Measurements from ENCODE around the gene ATP5MG.
"Not testable (repeated sequence)": the region's sequence is repeated elsewhere in the genome, so short reads cannot be mapped to it uniquely, and the experiment has no call there.

The ATP5MG gene

GRCh38 chr11:118406599-118407166 lies 5.3 kb downstream of the ATP5MG start:
- no peak for DNase-seq (ENCODE audit: low read depth in 2 of 2)

- DNase-seq (ENCODE audit: low read depth in 2 of 2), result no peak
Measured at GRCh38 chr11:118410055-118410745, 8.8 kb downstream of the ATP5MG start.

GRCh38 chr11:118411530-118411929 lies 10.1 kb downstream of the ATP5MG start:
- DNase-seq (ENCODE audit: low read depth in 2 of 2), result no peak

GRCh38 chr11:118412921-118413320 lies 11.5 kb downstream of the ATP5MG start:
- no peak for DNase-seq (ENCODE audit: low read depth in 2 of 2)

- DNase-seq (ENCODE audit: low read depth in 2 of 2), result no peak
Measured at GRCh38 chr11:118415062-118415738, 13.8 kb downstream of the ATP5MG start.

- peak; percentile 73 to 77 for DNase-seq (ENCODE audit: low read depth in 2 of 2)
Measured at GRCh38 chr11:118415739-118416068, 14.3 kb downstream of the ATP5MG start.

GRCh38 chr11:118416900-118417299 lies 15.5 kb downstream of the ATP5MG start:
- not testable (repeated sequence) for DNase-seq (ENCODE audit: low read depth in 2 of 2)

- DNase-seq (ENCODE audit: low read depth in 2 of 2), result no peak
Measured at GRCh38 chr11:118417801-118418200, 16.4 kb downstream of the ATP5MG start.

GRCh38 chr11:118418766-118419165 lies 17.4 kb downstream of the ATP5MG start:
- no peak for DNase-seq (ENCODE audit: low read depth in 2 of 2)

GRCh38 chr11:118427707-118428106 lies 26.3 kb downstream of the ATP5MG start:
- DNase-seq (ENCODE audit: low read depth in 2 of 2), result no peak

- DNase-seq (ENCODE audit: low read depth in 2 of 2), result no peak
Measured at GRCh38 chr11:118430956-118431355, 29.6 kb downstream of the ATP5MG start.

- DNase-seq (ENCODE audit: low read depth in 2 of 2), result no peak
Measured at GRCh38 chr11:118434123-118434552, 32.7 kb downstream of the ATP5MG start.

- no peak for DNase-seq (ENCODE audit: low read depth in 2 of 2)
Measured at GRCh38 chr11:118434553-118435289, 33.3 kb downstream of the ATP5MG start.

- no peak for DNase-seq (ENCODE audit: low read depth in 2 of 2)
Measured at GRCh38 chr11:118435290-118435892, 34.0 kb downstream of the ATP5MG start.

GRCh38 chr11:118435893-118436624 lies 34.7 kb downstream of the ATP5MG start, which contains the start of gene KMT2A:
Gene KMT2A, plus strand, starts transcription at chr11:118436492. Its CDS starts 21 bp downstream, at chr11:118436513.
- DNase-seq (ENCODE audit: low read depth in 2 of 2), result peak; percentile 98

- DNase-seq (ENCODE audit: low read depth in 2 of 2), result no peak
Measured at GRCh38 chr11:118436639-118437207, 35.3 kb downstream of the ATP5MG start.

- no peak for DNase-seq (ENCODE audit: low read depth in 2 of 2)
Measured at GRCh38 chr11:118437208-118438125, 36.1 kb downstream of the ATP5MG start.

GRCh38 chr11:118438314-118438931 lies 37.0 kb downstream of the ATP5MG start:
- DNase-seq (ENCODE audit: low read depth in 2 of 2), result peak in 1 of 2 experiments; percentile 46

- no peak for DNase-seq (ENCODE audit: low read depth in 2 of 2)
Measured at GRCh38 chr11:118439646-118440045, 38.2 kb downstream of the ATP5MG start.
